BLaER1 (cell line): ENCODE results near the gene PAGR1.
A peak's percentile ranks its signal among the peaks of the same experiment; 100 is the strongest.

ENCODE experiments used
- H3K27ac ChIP-seq: shearing (Covaris generic); formaldehyde crosslinking; 2 replicates; pipeline ENCODE4 v1.8.1; 2022
- H3K27me3 ChIP-seq: shearing (Covaris generic); formaldehyde crosslinking; 2 replicates; pipeline ENCODE4 v1.8.1; 2022
- H3K36me3 ChIP-seq: shearing (Covaris generic); formaldehyde crosslinking; 2 replicates; pipeline ENCODE4 v1.8.1; 2022
- H3K4me1 ChIP-seq: shearing (Covaris generic); formaldehyde crosslinking; 2 replicates; pipeline ENCODE4 v1.8.1; 2022
- H3K4me2 ChIP-seq: shearing (Covaris generic); formaldehyde crosslinking; 2 replicates; pipeline ENCODE4 v1.8.1; 2022
- H3K4me3 ChIP-seq: shearing (Covaris generic); formaldehyde crosslinking; 2 replicates; pipeline ENCODE4 v1.8.1; 2022
- H3K9ac ChIP-seq: shearing (Covaris generic); formaldehyde crosslinking; 2 replicates; pipeline ENCODE4 v1.8.1; 2022
- H3K9me3 ChIP-seq: shearing (Covaris generic); formaldehyde crosslinking; 2 replicates; pipeline ENCODE4 v1.8.1; 2022
- H4K20me1 ChIP-seq: shearing (Covaris generic); formaldehyde crosslinking; 2 replicates; pipeline ENCODE4 v1.8.1; 2022
- Cebpa-rat ChIP-seq: shearing (Covaris generic); IDR thresholded peaks from 2 replicates; pipeline ENCODE4 v1.8.1; 2022

The PAGR1 gene

GRCh38 chr16:29845656-29846055 is 29.7 kb downstream of the PAGR1 start:
- Histone ChIP-seq H3K4me1 (0 out of 2 replicates have a peak, but pooled peaks cover 6% of the 10 kb centered on the region), H3K4me3 (no peak overlapping the region), H3K27ac (no peak overlapping the region), H4K20me1 (no peaks in the 10 kb centered on the region), H3K27me3 (no peaks in the 10 kb centered on the region), H3K36me3 (peaks cover 30% of the 10 kb centered on the region; the same call in 1 of the 2 replicates), H3K9me3 (no peaks in the 10 kb centered on the region), H3K4me2 (no peak overlapping the region), H3K9ac (no peak overlapping the region)
- TF ChIP-seq Cebpa-rat: no peak

- peaks cover 18% of the 10 kb centered on the region; the same call in 1 of the 2 replicates for H3K36me3 ChIP-seq
- H3K27ac ChIP-seq: no peak overlapping the region
- H3K9me3 ChIP-seq: no peaks in the 10 kb centered on the region
- no peak for TF ChIP-seq Cebpa-rat
- no peak overlapping the region for H3K9ac ChIP-seq
- 0 out of 2 replicates have a peak, but pooled peaks cover 6% of the 10 kb centered on the region for H3K4me1 ChIP-seq
- no peak overlapping the region for H3K4me3 ChIP-seq
- no peak overlapping the region for H3K4me2 ChIP-seq
- no peaks in the 10 kb centered on the region for H3K27me3 ChIP-seq
- H4K20me1 ChIP-seq: no peaks in the 10 kb centered on the region
Observed at GRCh38 chr16:29848420-29849297, 32.7 kb downstream of the PAGR1 start.

GRCh38 chr16:29849505-29849904 is 33.6 kb downstream of the PAGR1 start:
- no peaks in the 10 kb centered on the region for H3K27me3 ChIP-seq
- no peak overlapping the region for H3K27ac ChIP-seq
- no peaks in the 10 kb centered on the region for H4K20me1 ChIP-seq
- 0 out of 2 replicates have a peak, but pooled peaks cover 6% of the 10 kb centered on the region for H3K4me1 ChIP-seq
- no peak overlapping the region for H3K4me3 ChIP-seq
- H3K9ac ChIP-seq: no peak overlapping the region
- H3K36me3 ChIP-seq: peaks cover 18% of the 10 kb centered on the region; the same call in 1 of the 2 replicates
- H3K9me3 ChIP-seq: no peaks in the 10 kb centered on the region
- no peak for TF ChIP-seq Cebpa-rat
- H3K4me2 ChIP-seq: peak overlapping the region; percentile 13; the same call in 1 of the 2 replicates

- no peaks in the 10 kb centered on the region for H3K27me3 ChIP-seq
- no peak overlapping the region for H3K4me3 ChIP-seq
- 0 out of 2 replicates have a peak, but pooled peaks cover 12% of the 10 kb centered on the region for H3K4me1 ChIP-seq
- no peak overlapping the region for H3K9ac ChIP-seq
- no peaks in the 10 kb centered on the region for H4K20me1 ChIP-seq
- no peaks in the 10 kb centered on the region for H3K9me3 ChIP-seq
- TF ChIP-seq Cebpa-rat: no peak
- H3K36me3 ChIP-seq: peaks cover 14% of the 10 kb centered on the region; the same call in 1 of the 2 replicates
- H3K27ac ChIP-seq: no peak overlapping the region
- H3K4me2 ChIP-seq: no peak overlapping the region
Observed at GRCh38 chr16:29850998-29851397, 35.0 kb downstream of the PAGR1 start.

GRCh38 chr16:29852654-29853053 is 36.7 kb downstream of the PAGR1 start:
- Histone ChIP-seq H3K4me2 (no peak overlapping the region), H3K4me1 (peaks cover 27% of the 10 kb centered on the region), H3K9me3 (no peaks in the 10 kb centered on the region), H3K36me3 (peaks cover 2% of the 10 kb centered on the region; the same call in 1 of the 2 replicates), H3K9ac (no peak overlapping the region), H3K27me3 (no peaks in the 10 kb centered on the region), H3K4me3 (no peak overlapping the region), H3K27ac (no peak overlapping the region), H4K20me1 (no peaks in the 10 kb centered on the region)
- no peak for TF ChIP-seq Cebpa-rat

GRCh38 chr16:29854520-29855100 is 38.7 kb downstream of the PAGR1 start:
- Histone ChIP-seq H4K20me1 (no peaks in the 10 kb centered on the region), H3K27me3 (no peaks in the 10 kb centered on the region), H3K9me3 (no peaks in the 10 kb centered on the region), H3K4me1 (peaks cover 23% of the 10 kb centered on the region), H3K27ac (no peak overlapping the region), H3K9ac (no peak overlapping the region), H3K4me3 (no peak overlapping the region), H3K4me2 (no peak overlapping the region), H3K36me3 (peaks cover 16% of the 10 kb centered on the region)
- no peak for TF ChIP-seq Cebpa-rat

GRCh38 chr16:29857133-29857760 is 41.3 kb downstream of the PAGR1 start:
- Histone ChIP-seq H3K27ac (no peak overlapping the region), H4K20me1 (peaks cover 15% of the 10 kb centered on the region; the same call in 1 of the 2 replicates), H3K4me2 (peak overlapping the region; percentile 33), H3K4me1 (peaks cover 38% of the 10 kb centered on the region), H3K36me3 (peaks cover 35% of the 10 kb centered on the region), H3K27me3 (no peaks in the 10 kb centered on the region), H3K4me3 (no peak overlapping the region), H3K9me3 (no peaks in the 10 kb centered on the region), H3K9ac (no peak overlapping the region)
- TF ChIP-seq Cebpa-rat: no peak

GRCh38 chr16:29858149-29858849 is 42.3 kb downstream of the PAGR1 start:
- Histone ChIP-seq H3K27ac (no peak overlapping the region), H3K9me3 (no peaks in the 10 kb centered on the region), H3K36me3 (peaks cover 35% of the 10 kb centered on the region), H3K9ac (no peak overlapping the region), H3K4me3 (no peak overlapping the region), H3K4me2 (no peak overlapping the region), H3K4me1 (peaks cover 39% of the 10 kb centered on the region), H4K20me1 (peaks cover 17% of the 10 kb centered on the region; the same call in 1 of the 2 replicates), H3K27me3 (no peaks in the 10 kb centered on the region)
- TF ChIP-seq Cebpa-rat: no peak

- TF ChIP-seq Cebpa-rat: no peak
- Histone ChIP-seq H3K27ac (no peak overlapping the region), H3K27me3 (no peaks in the 10 kb centered on the region), H3K4me1 (peaks cover 44% of the 10 kb centered on the region), H3K9me3 (no peaks in the 10 kb centered on the region), H3K4me3 (no peak overlapping the region), H3K4me2 (no peak overlapping the region), H3K36me3 (peaks cover 35% of the 10 kb centered on the region), H3K9ac (no peak overlapping the region), H4K20me1 (peaks cover 17% of the 10 kb centered on the region; the same call in 1 of the 2 replicates)
Observed at GRCh38 chr16:29858974-29859373, 43.0 kb downstream of the PAGR1 start.
